Pancreas (tissue), 10 donors: ENCODE results near the gene FRMD5. TPM values are rescaled to one million over a fixed set of nuclear protein-coding genes. Genes with fewer than 3 reads are reported as not detected.

Source experiments
- ATAC-seq, 4 donors: fragments of 200-7000 bp; cut with Tn5 transposase; one replicate each; pipeline versions ENCODE4 v1.8.0 to v1.9.1; 2020; ENCODE audit warnings: mild to moderate bottlenecking in 4 of 4, moderate library complexity in 4 of 4
- DNase-seq, 6 donors: peaks; one replicate each; pipeline ENCODE4 v3.0.0-alpha.2; 2020
- FAIRE-seq: peaks from 2 replicates; lab custom pipeline; 2012; peaks lifted over from hg19 to GRCh38; lab: Jason Lieb, UNC
- H3K27ac ChIP-seq, 4 donors: fragments of 200-600 bp; sonication (generic); 1 replicate in 3 of 4; 2 replicates in 1 of 4; pipeline versions ENCODE4 v1.5.0 to v1.8.0; 2020
- H3K27me3 ChIP-seq, 4 donors: fragments of 200-600 bp; one replicate each; pipeline ENCODE4 v1.8.0; 2021
- H3K36me3 ChIP-seq, 3 donors: fragments of 200-600 bp; sonication (generic) in 1 of 3; one replicate each; pipeline versions ENCODE4 v1.5.0 to v1.8.0; 2020 to 2021
- H3K4me1 ChIP-seq, 3 donors: fragments of 200-600 bp; one replicate each; pipeline ENCODE4 v1.8.0; 2021
- H3K4me3 ChIP-seq, 4 donors: fragments of 200-600 bp; sonication (generic) in 2 of 4; one replicate each; pipeline versions ENCODE4 v1.5.0 to v1.8.0; 2020 to 2021
- H3K9me3 ChIP-seq, 4 donors: fragments of 200-600 bp; one replicate each; pipeline ENCODE4 v1.8.0; 2021
- CTCF ChIP-seq, 4 donors: fragments of 200-600 bp; sonication (generic) in 3 of 4; IDR thresholded peaks; one replicate each; pipeline versions ENCODE4 v1.5.0 to v1.8.0; 2021; ENCODE audit warnings: antibody characterized with exemption in 4 of 4
- WGBS, 2 donors: extraction: QIAGEN DNeasy Blood & Tissue Kit; methylation state at CpG; one replicate each; pipeline ENCODE4 v1.1.7; 2013; 5-methylcytosine and 5-hydroxymethylcytosine counted together
- intact Hi-C, 3 donors: fragments of 100-400 bp; cut with DNase I; formaldehyde crosslinking; loops; one replicate each; pipeline versions ENCODE4 v1.11.1 to v1.14.2; 2022
- polyA plus RNA-seq, 2 donors: library from polyadenylated mRNA; stranded (reverse); fragments of 200-250 nt; gene quantifications; one replicate each; pipeline ENCODE4 v1.2.3, GENCODE V29; 2013
- total RNA-seq, 6 donors: library from RNA; stranded (reverse); fragmentation: NEBNext Ultra II Directional in 4 of 6; extraction: Animal tissue kit (Norgen Biotek cat#: 25700) in 4 of 6; gene quantifications; one replicate each; pipeline versions ENCODE4 v1.2.1 to v1.2.4, GENCODE V29; 2021 to 2023
- donor health status: healthy with polysubstance abuse.
- donor health status: DM: no; HTN: no; CAD: no; lungs with moderate emphysema.
- donor health status: DM: no; HTN: no; CAD: no.
- donor health status: control.
- donor health status: control.
- donor health status: Bipolar disorder and iron deficiency.
- donor health status: DM: yes; HTN: yes; CAD: no.
- donor health status: DM: no; HTN: no; CAD: no.
- donor health status: DM: no; HTN: no; CAD: no.
- donor health status: DM: yes; HTN: yes; CAD: no.

Gene FRMD5
- total and polyA plus RNA-seq, 8 donors, result 0.04 to 1.5 (median 0.35) TPM; not detected in 1

DNA sequence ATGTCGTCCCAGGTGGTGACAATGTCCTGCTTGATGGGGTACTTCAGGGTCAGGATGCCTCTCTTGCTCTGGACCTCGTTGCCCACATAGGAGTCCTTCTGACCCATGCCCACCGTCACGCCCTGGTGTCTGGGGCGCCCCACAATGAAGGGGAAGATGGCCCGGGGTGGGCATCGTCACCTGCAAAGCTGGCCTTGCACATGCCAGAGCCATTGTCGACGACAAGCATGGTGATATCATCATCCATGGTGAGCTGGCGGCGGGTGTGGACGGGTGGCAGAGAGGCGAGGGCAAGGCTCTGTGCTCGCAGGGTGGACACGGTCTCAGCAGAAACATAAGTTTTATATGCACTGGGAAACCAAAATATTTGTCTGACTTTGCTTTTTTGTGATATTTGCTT, 205.1 kb downstream of the FRMD5 start:
- Histone ChIP-seq H3K36me3 (no peaks in the 10 kb centered on the region), H3K4me1 (no peaks in the 10 kb centered on the region), H3K4me3 (no peak overlapping the region), H3K27me3 (no peaks in the 10 kb centered on the region), H3K27ac (no peak overlapping the region), H3K9me3 (no peaks in the 10 kb centered on the region)
- no peak for ATAC-seq
- TF ChIP-seq CTCF (IDR thresholded peaks at IDR 0.05), result no peak
- no peak for FAIRE-seq
- intact Hi-C loops, result no loop called here
- 83 to 85% methylated on average over 15 of the region's 15 CpGs for whole genome bisulfite sequencing, 2 donors
- peak in 1 of 6 donors; percentile 40 for DNase-seq

DNA sequence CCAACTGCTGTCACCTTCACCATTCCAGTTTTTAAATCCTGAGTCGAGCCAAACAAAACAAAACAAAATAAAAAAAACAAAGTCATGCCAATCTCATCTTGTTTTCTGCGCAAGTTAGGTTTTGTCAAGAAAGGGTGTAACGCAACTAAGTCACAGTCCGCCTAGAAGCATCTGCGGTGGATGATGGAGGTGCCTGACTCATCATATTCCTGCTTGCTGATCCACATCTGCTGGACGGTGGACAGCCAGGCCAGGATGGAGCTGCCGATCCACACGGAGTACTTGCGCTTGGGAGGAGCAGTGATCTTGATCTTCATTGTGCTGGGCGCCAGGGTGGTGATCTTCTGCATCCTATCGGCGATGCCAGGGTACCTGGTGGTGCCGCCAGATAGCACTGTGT, 206.2 kb downstream of the FRMD5 start:
- H3K27me3 ChIP-seq, result no peaks in the 10 kb centered on the region
- FAIRE-seq, result no peak
- no peaks in the 10 kb centered on the region for H3K36me3 ChIP-seq
- intact Hi-C loops, result no loop called here
- no peaks in the 10 kb centered on the region for H3K9me3 ChIP-seq
- no peaks in the 10 kb centered on the region for H3K4me1 ChIP-seq
- DNase-seq, result no peak
- no peak for TF ChIP-seq CTCF (IDR thresholded peaks at IDR 0.05)
- no peak overlapping the region for H3K27ac ChIP-seq
- H3K4me3 ChIP-seq, result no peak overlapping the region
- ATAC-seq, result no peak
- WGBS, 2 donors, result 89 to 94% methylated on average over 13 of the region's 13 CpGs

- Histone ChIP-seq H3K4me1 (no peaks in the 10 kb centered on the region), H3K36me3 (no peaks in the 10 kb centered on the region), H3K4me3 (no peak overlapping the region), H3K9me3 (no peaks in the 10 kb centered on the region), H3K27ac (no peak overlapping the region), H3K27me3 (no peaks in the 10 kb centered on the region)
- no peak for TF ChIP-seq CTCF (IDR thresholded peaks at IDR 0.05)
- no peak for ATAC-seq
- WGBS, 2 donors, result 88 to 92% methylated on average over 1 of the region's 1 CpG
- intact Hi-C loops, result no loop called here
- DNase-seq, result no peak
- no peak for FAIRE-seq
Measured at GRCh38 chr15:43987924-43988323, 207.1 kb downstream of the FRMD5 start.

DNA sequence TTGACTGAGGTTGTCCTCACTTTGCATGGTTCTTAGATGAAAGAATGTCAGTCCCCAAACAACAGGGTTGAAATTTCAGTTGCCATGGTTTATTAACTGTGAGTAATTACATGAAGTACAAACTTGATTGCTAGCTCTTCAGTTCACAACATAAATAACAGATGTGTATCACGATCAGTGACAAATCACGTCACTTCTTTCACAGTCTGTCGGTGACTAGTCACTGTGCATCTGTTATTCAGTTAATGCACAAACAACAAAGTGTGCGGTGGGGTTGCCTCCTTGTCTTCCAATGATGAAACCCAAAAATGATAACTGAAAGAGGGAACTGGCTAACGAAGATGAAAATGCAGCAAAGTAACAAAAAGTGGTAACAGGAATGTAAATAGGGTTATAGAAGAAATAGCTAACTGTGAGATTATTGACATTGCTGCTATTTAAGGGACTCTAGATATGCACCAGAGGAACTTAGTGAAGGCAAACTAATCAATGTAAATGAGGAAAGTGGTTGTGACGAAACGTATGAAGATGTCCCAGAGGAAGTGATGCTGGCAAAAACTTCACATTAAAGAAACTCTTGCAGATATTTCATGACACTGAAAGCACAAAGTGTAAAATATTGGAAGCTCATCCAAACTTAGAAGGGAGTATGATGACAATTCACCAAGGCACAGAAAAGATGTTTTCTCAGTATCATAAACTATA, 208.9 kb downstream of the FRMD5 start:
- no peak for ATAC-seq
- Histone ChIP-seq H3K9me3 (no peaks in the 10 kb centered on the region), H3K4me3 (no peak overlapping the region), H3K4me1 (no peaks in the 10 kb centered on the region), H3K27ac (no peak overlapping the region), H3K36me3 (no peaks in the 10 kb centered on the region), H3K27me3 (no peaks in the 10 kb centered on the region)
- DNase-seq, result no peak
- intact Hi-C loops, result no loop called here
- no peak for FAIRE-seq
- WGBS, 2 donors, result 61 to 65% methylated on average over 7 of the region's 7 CpGs
- no peak for TF ChIP-seq CTCF (IDR thresholded peaks at IDR 0.05)

DNA sequence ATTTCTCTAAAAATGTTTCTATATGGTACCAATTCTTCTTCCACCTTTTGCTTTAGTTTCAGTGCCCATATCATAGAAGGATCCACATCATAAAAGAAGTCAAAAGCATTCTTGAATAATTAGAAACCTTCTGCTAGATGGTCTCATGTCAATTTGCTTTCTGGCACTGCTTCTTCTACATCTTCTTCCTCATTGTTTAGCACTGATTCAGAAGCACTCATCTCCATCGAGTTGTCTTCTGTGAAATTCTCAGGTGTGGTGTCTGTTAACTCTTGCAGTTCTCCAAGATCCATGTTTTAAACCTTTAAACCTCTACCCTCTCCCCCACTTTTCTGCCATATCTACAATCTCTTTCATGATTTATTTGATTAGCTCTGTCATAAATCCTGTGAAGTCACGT, 213.5 kb downstream of the FRMD5 start:
- 38 to 52% methylated on average over 2 of the region's 2 CpGs for WGBS, 2 donors
- H3K27ac ChIP-seq, result no peak overlapping the region
- ATAC-seq, result no peak
- H3K4me1 ChIP-seq, result no peaks in the 10 kb centered on the region
- FAIRE-seq, result no peak
- no peaks in the 10 kb centered on the region for H3K36me3 ChIP-seq
- TF ChIP-seq CTCF (IDR thresholded peaks at IDR 0.05), result no peak
- intact Hi-C loops, result no loop called here
- DNase-seq, result no peak
- H3K9me3 ChIP-seq, result no peaks in the 10 kb centered on the region
- H3K4me3 ChIP-seq, result no peak overlapping the region
- no peaks in the 10 kb centered on the region for H3K27me3 ChIP-seq
